ENCODE measurements around the gene INF2.

GRCh38 chr14:104700747-104701217 lies 11.4 kb downstream of the INF2 start:
- TF ChIP-seq, protein P1, sequence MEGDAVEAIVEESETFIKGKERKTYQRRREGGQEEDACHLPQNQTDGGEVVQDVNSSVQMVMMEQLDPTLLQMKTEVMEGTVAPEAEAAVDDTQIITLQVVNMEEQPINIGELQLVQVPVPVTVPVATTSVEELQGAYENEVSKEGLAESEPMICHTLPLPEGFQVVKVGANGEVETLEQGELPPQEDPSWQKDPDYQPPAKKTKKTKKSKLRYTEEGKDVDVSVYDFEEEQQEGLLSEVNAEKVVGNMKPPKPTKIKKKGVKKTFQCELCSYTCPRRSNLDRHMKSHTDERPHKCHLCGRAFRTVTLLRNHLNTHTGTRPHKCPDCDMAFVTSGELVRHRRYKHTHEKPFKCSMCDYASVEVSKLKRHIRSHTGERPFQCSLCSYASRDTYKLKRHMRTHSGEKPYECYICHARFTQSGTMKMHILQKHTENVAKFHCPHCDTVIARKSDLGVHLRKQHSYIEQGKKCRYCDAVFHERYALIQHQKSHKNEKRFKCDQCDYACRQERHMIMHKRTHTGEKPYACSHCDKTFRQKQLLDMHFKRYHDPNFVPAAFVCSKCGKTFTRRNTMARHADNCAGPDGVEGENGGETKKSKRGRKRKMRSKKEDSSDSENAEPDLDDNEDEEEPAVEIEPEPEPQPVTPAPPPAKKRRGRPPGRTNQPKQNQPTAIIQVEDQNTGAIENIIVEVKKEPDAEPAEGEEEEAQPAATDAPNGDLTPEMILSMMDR (IDR thresholded peaks at IDR 0.05), result no peak
- TF ChIP-seq POLR2AphosphoS5 (IDR thresholded peaks at IDR 0.05), result no peak

Data from transverse colon (tissue), 4 donors.